LHCN-M2 (cell line): ENCODE results near the gene PPP1R26. TPM values are rescaled to one million over a fixed set of nuclear protein-coding genes. Genes with fewer than 3 reads are reported as not detected.
"Not testable (repeated sequence)": the region's sequence is repeated elsewhere in the genome, so short reads cannot be mapped to it uniquely, and the experiment has no call there.

Experiments
- DNase-seq: peaks from one replicate; pipeline ENCODE4 v3.0.0-alpha.2; 2012; ENCODE audit warnings: low read depth
- total RNA-seq: library from RNA; depleted of rRNA; stranded (reverse); fragments of >200 nt; gene quantifications from 2 replicates; pipeline ENCODE4 v1.2.3, GENCODE V29; 2014

PPP1R26 gene
- total RNA-seq, 1 experiment from 2014 or later = 9.2 TPM

- DNase-seq = no peak
Measured at GRCh38 chr9:135522137-135522877, 42.7 kb downstream of the PPP1R26 start.

- no peak for DNase-seq
Measured at GRCh38 chr9:135522931-135523330, 43.3 kb downstream of the PPP1R26 start.

- no peak for DNase-seq
Measured at GRCh38 chr9:135523521-135524129, 44.0 kb downstream of the PPP1R26 start.

GRCh38 chr9:135524130-135524861 lies 44.7 kb downstream of the PPP1R26 start:
- peak; percentile 25 for DNase-seq

GRCh38 chr9:135525241-135526088 lies 45.9 kb downstream of the PPP1R26 start:
- DNase-seq = no peak

GRCh38 chr9:135526089-135526729 lies 46.6 kb downstream of the PPP1R26 start:
- DNase-seq = no peak

- DNase-seq = no peak
Measured at GRCh38 chr9:135526730-135527571, 47.4 kb downstream of the PPP1R26 start.

GRCh38 chr9:135528842-135529435 lies 49.4 kb downstream of the PPP1R26 start:
- DNase-seq = not testable (repeated sequence)

- no peak for DNase-seq
Measured at GRCh38 chr9:135530146-135530545, 50.6 kb downstream of the PPP1R26 start.

GRCh38 chr9:135531096-135531495 lies 51.5 kb downstream of the PPP1R26 start:
- DNase-seq = no peak

GRCh38 chr9:135533113-135533512 lies 53.5 kb downstream of the PPP1R26 start:
- no peak for DNase-seq

GRCh38 chr9:135533674-135534073 lies 54.1 kb downstream of the PPP1R26 start:
- DNase-seq = no peak

- not testable (repeated sequence) for DNase-seq
Measured at GRCh38 chr9:135534192-135534711, 54.7 kb downstream of the PPP1R26 start.

GRCh38 chr9:135534826-135535225 lies 55.2 kb downstream of the PPP1R26 start:
- DNase-seq = not testable (repeated sequence)

- not testable (repeated sequence) for DNase-seq
Measured at GRCh38 chr9:135535631-135536030, 56.0 kb downstream of the PPP1R26 start.

- peak; percentile 29 for DNase-seq
Measured at GRCh38 chr9:135536216-135536615, 56.6 kb downstream of the PPP1R26 start.
